IMR-90 (cell line): ENCODE data around the gene DNAH9. TPM values are rescaled to one million over a fixed set of nuclear protein-coding genes. Genes with fewer than 3 reads are reported as not detected.

Experiments
- ATAC-seq: fragments of 200-7000 bp; cut with Tn5 transposase; 2 replicates; pipeline ENCODE4 v1.9.1; 2020; ENCODE audit warnings: low read depth, mild to moderate bottlenecking, moderate library complexity
- BruUV-seq: library from RNA; stranded (reverse); fragments of 400-500 nt; replicated peaks from 2 replicates; lab custom pipeline; 2021; lab: Mats Ljungman, UMichigan
- CTCF ChIA-PET: fragments of 300-600 bp; formaldehyde crosslinking; extraction: SDS; loops from one replicate; lab custom pipeline; 2021; ENCODE audit warnings: antibody characterized with exemption; lab: Yijun Ruan, JAX
- POLR2A ChIA-PET: fragments of 300-600 bp; sonication (Branson Sonifier 250); formaldehyde crosslinking; loops from one replicate; lab custom pipeline; 2022; ENCODE audit warnings: antibody characterized with exemption; ENCODE audit not compliant: unreplicated experiment; lab: Charles Lee
- DNase-seq: peaks from one replicate; pipeline ENCODE4 v3.0.0; 2013
- H2AFZ ChIP-seq: replicated peaks from 2 replicates; pipeline ENCODE3; 2013; ENCODE audit warnings: low read length, mild to moderate bottlenecking; ENCODE audit not compliant: poor library complexity
- H2AK5ac ChIP-seq: 2 replicates; pipeline ENCODE4 v1.6.1; 2013; ENCODE audit warnings: low read depth, low read length, inconsistent platforms
- H2AK9ac ChIP-seq: replicated peaks from 2 replicates; pipeline ENCODE3; 2013; ENCODE audit warnings: mild to moderate bottlenecking, low read depth, low read length, moderate library complexity; ENCODE audit not compliant: poor library complexity
- H2BK120ac ChIP-seq: 2 replicates; pipeline ENCODE4 v1.6.1; 2013; ENCODE audit warnings: low read depth, low read length, inconsistent platforms
- H2BK15ac ChIP-seq: 3 replicates; pipeline ENCODE4 v1.6.1; 2013; ENCODE audit warnings: low read depth, low read length, inconsistent platforms
- H2BK20ac ChIP-seq: 2 replicates; pipeline ENCODE4 v1.6.1; 2013; ENCODE audit warnings: low read depth, mild to moderate bottlenecking, inconsistent platforms, low read length, moderate library complexity
- H2BK5ac ChIP-seq: 2 replicates; pipeline ENCODE4 v1.6.1; 2013; ENCODE audit warnings: mild to moderate bottlenecking, low read depth, low read length, inconsistent platforms; ENCODE audit not compliant: poor library complexity, severe bottlenecking
- H3K14ac ChIP-seq: replicated peaks from 2 replicates; pipeline ENCODE4 v1.6.1; 2013; ENCODE audit warnings: low read depth, low read length, inconsistent platforms
- H3K18ac ChIP-seq: 2 replicates; pipeline ENCODE4 v1.6.1; 2013; ENCODE audit warnings: low read depth, low read length, control low read depth
- H3K23ac ChIP-seq: 2 replicates; pipeline ENCODE4 v1.6.1; 2013; ENCODE audit warnings: low read depth, low read length, inconsistent platforms
- H3K27ac ChIP-seq: 2 replicates; pipeline ENCODE4 v1.5.1; 2013; ENCODE audit warnings: mild to moderate bottlenecking, control low read depth, low read length; ENCODE audit not compliant: insufficient read depth
- H3K27me3 ChIP-seq: 2 replicates; pipeline ENCODE4 v1.6.1; 2013; ENCODE audit warnings: low read length; ENCODE audit not compliant: control insufficient read depth, insufficient read depth
- H3K36me3 ChIP-seq: 2 replicates; pipeline ENCODE4 v1.6.1; 2013; ENCODE audit warnings: low read length, mixed read lengths; ENCODE audit not compliant: control insufficient read depth, insufficient read depth
- H3K4ac ChIP-seq: 2 replicates; pipeline ENCODE4 v1.6.1; 2013; ENCODE audit warnings: low read depth, low read length, inconsistent platforms
- H3K4me1 ChIP-seq: 2 replicates; pipeline ENCODE4 v1.6.1; 2013; ENCODE audit warnings: low read length, mixed read lengths; ENCODE audit not compliant: control insufficient read depth, insufficient read depth
- H3K4me2 ChIP-seq: 2 replicates; pipeline ENCODE4 v1.6.1; 2013; ENCODE audit warnings: low read depth, mild to moderate bottlenecking, control low read depth, low read length, moderate library complexity
- H3K4me3 ChIP-seq: 2 replicates; pipeline ENCODE4 v1.5.1; 2013; ENCODE audit warnings: low read depth, mild to moderate bottlenecking, control low read depth, low read length, moderate library complexity; ENCODE audit not compliant: insufficient read depth
- H3K56ac ChIP-seq: 2 replicates; pipeline ENCODE4 v1.6.1; 2013; ENCODE audit warnings: low read length, inconsistent platforms; ENCODE audit not compliant: insufficient read depth; ENCODE audit errors: extremely low read depth
- H3K79me1 ChIP-seq, 2 experiments: 2 replicates each; pipeline ENCODE4 v1.6.1; 2013; ENCODE audit warnings: low read length in 2 of 2, inconsistent platforms in 1 of 2, low read depth in 1 of 2
- H3K9ac ChIP-seq: 2 replicates; pipeline ENCODE4 v1.6.1; 2013; ENCODE audit warnings: low read depth, low read length, control low read depth
- H3K9me1 ChIP-seq: 2 replicates; pipeline ENCODE4 v1.6.1; 2013; ENCODE audit warnings: low read length, inconsistent platforms; ENCODE audit not compliant: insufficient read depth
- H3K9me3 ChIP-seq: 2 replicates; pipeline ENCODE4 v1.6.1; 2013; ENCODE audit warnings: low read length; ENCODE audit not compliant: control insufficient read depth, insufficient read depth
- H4K20me1 ChIP-seq: 2 replicates; pipeline ENCODE4 v1.6.1; 2013; ENCODE audit warnings: low read length, inconsistent platforms; ENCODE audit not compliant: insufficient read depth
- H4K5ac ChIP-seq: 2 replicates; pipeline ENCODE4 v1.6.1; 2013; ENCODE audit warnings: mild to moderate bottlenecking, low read depth, low read length, control low read depth
- H4K8ac ChIP-seq, 2 experiments: 2 replicates each; pipeline ENCODE4 v1.6.1; 2013; ENCODE audit warnings: low read depth in 2 of 2, low read length in 2 of 2, control low read depth in 1 of 2, inconsistent platforms in 1 of 2
- H4K91ac ChIP-seq: 2 replicates; pipeline ENCODE4 v1.6.1; 2013; ENCODE audit warnings: low read depth, low read length, inconsistent platforms; ENCODE audit not compliant: insufficient read depth
- BHLHE40 ChIP-seq: fragments of 150-350 bp; IDR thresholded peaks from 2 replicates; pipeline ENCODE4 v1.6.1; 2016; ENCODE audit warnings: mild to moderate bottlenecking, low read depth, low read length
- CEBPB ChIP-seq: IDR thresholded peaks from 2 replicates; pipeline ENCODE4 v1.6.1; 2012; ENCODE audit warnings: low read depth, low read length, improper control_type of control experiment
- CHD1 ChIP-seq: IDR thresholded peaks from 2 replicates; pipeline ENCODE4 v1.6.1; 2012; ENCODE audit warnings: low read depth, low read length, improper control_type of control experiment
- FOS ChIP-seq: fragments of 150-350 bp; IDR thresholded peaks from 2 replicates; pipeline ENCODE4 v1.6.1; 2016; ENCODE audit warnings: low read depth, low read length
- MAFK ChIP-seq: IDR thresholded peaks from 2 replicates; pipeline ENCODE4 v1.6.1; 2012; ENCODE audit warnings: low read depth, low read length, improper control_type of control experiment
- MAZ ChIP-seq: IDR thresholded peaks from 2 replicates; pipeline ENCODE4 v1.6.1; 2012; ENCODE audit warnings: low read depth, mild to moderate bottlenecking, low read length, improper control_type of control experiment, moderate library complexity, borderline replicate concordance
- MXI1 ChIP-seq: IDR thresholded peaks from 2 replicates; pipeline ENCODE4 v1.6.1; 2012; ENCODE audit warnings: low read depth, mild to moderate bottlenecking, low read length, moderate library complexity, borderline replicate concordance
- POLR2A ChIP-seq: IDR thresholded peaks from 2 replicates; pipeline ENCODE4 v1.6.1; 2012; ENCODE audit warnings: mild to moderate bottlenecking, low read depth, low read length
- RCOR1 ChIP-seq: IDR thresholded peaks from 2 replicates; pipeline ENCODE4 v1.6.1; 2012; ENCODE audit warnings: mild to moderate bottlenecking, low read length, improper control_type of control experiment; ENCODE audit not compliant: insufficient replicate concordance
- RFX5 ChIP-seq: IDR thresholded peaks from 2 replicates; pipeline ENCODE4 v1.8.0; 2012; ENCODE audit warnings: low read depth, mild to moderate bottlenecking, low read length, moderate library complexity
- SMC3 ChIP-seq: fragments of 150-350 bp; IDR thresholded peaks from 2 replicates; pipeline ENCODE4 v1.6.1; 2016; ENCODE audit warnings: low read depth, mild to moderate bottlenecking, antibody characterized with exemption, low read length, moderate library complexity
- WGBS, 2 experiments: methylation state at CpG; one replicate each; pipeline versions ENCODE4 v1.1.5 to v1.1.7; 2013; ENCODE audit warnings: missing lambda C conversion rate in 2 of 2; ENCODE audit not compliant: insufficient read length in 1 of 2; ENCODE audit errors: extremely low coverage in 2 of 2; 5-methylcytosine and 5-hydroxymethylcytosine counted together
- dilution Hi-C: fragments of 300-500 bp; cut with HindIII; formaldehyde crosslinking; loops from one replicate; pipeline ENCODE4 v1.14.3; 2018; ENCODE audit warnings: low sequenced_read_pairs; ENCODE audit not compliant: unreplicated experiment
- in situ Hi-C: fragments of 300-500 bp; cut with MboI; formaldehyde crosslinking; loops from 3 replicates; pipeline ENCODE4 v1.14.3; 2019; ENCODE audit warnings: low sequenced_read_pairs, inconsistent platforms, mixed read lengths
- intact Hi-C: fragments of 100-400 bp; cut with micrococcal nuclease; formaldehyde crosslinking; loops from 2 replicates; pipeline ENCODE4 v1.10.0; 2022
- polyA plus RNA-seq, 3 experiments: library from polyadenylated mRNA; depleted of rRNA; stranded (reverse); fragments of >200 nt; gene quantifications; 2 replicates each; pipeline ENCODE4 v1.2.3, GENCODE V29; 2012; ENCODE audit warnings: low replicate concordance in 1 of 3
- total RNA-seq: library from RNA; depleted of rRNA; stranded (reverse); fragments of >200 nt; gene quantifications from 2 replicates; pipeline ENCODE4 v1.2.3, GENCODE V29; 2012
- TF ChIP-seq, protein P1 (sequence below): fragments of 150-350 bp; IDR thresholded peaks from 2 replicates; pipeline ENCODE4 v1.6.1; 2016; ENCODE audit warnings: low read depth, mild to moderate bottlenecking, low read length, moderate library complexity, borderline replicate concordance

DNAH9 gene
- total and polyA plus RNA-seq, 2 of the 4 experiments (the other 2 are of a cell fraction) = not detected

DNA sequence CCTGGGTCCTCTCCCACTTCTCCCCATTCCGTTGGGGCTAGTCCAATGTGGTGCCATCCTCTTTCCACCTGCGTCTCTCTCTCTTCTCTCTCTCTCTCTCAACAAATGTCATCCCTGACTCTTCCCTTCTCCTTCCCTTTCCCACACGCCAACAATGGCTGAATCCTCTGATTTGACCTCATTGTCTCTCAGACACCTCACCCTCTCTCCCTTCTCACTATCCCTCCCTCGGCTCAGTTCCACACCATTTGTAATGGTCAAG, 399.6 kb downstream of the DNAH9 start (continued):
- TF ChIP-seq CHD1 (no peak), MAFK (no peak), RCOR1 (no peak), BHLHE40 (no peak), FOS (no peak), POLR2A (no peak)

DNA sequence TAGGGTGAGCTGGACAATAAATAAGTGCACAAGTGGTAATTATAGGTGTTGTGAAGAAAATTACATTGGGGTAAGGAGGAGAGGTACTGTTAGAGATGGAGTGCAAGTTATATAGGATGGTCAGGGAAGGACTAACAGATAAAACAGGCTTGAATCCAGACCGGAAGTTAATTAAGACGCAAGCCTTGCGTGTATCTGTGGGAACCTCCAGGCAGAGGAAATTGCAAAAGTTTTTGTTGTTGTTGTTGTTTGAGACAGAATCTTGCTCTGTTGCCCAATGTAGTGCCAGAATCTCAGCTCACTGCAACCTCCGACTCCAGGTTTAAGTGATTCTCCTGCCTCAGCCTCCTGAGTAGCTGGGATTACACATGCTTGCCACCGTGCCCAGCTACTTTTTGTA, 401.4 kb downstream of the DNAH9 start:
- Histone ChIP-seq H3K4ac (no peak overlapping the region), H2AK5ac (no peak overlapping the region), H4K91ac (no peak overlapping the region), H3K4me2 (no peak overlapping the region), H4K8ac (no peak overlapping the region), H3K9me3 (no peaks in the 10 kb centered on the region), H3K36me3 (no peaks in the 10 kb centered on the region), H3K23ac (no peak overlapping the region), H3K9ac (no peak overlapping the region), H3K4me1 (no peaks in the 10 kb centered on the region), H3K14ac (no peak overlapping the region), H3K27me3 (no peaks in the 10 kb centered on the region), H2AFZ (no peak overlapping the region), H3K27ac (no peak overlapping the region), H3K56ac (no peak overlapping the region), H3K79me1 (peaks cover 0 to 6% of the 10 kb centered on the region in 2 experiments; a peak in 3 of 4 replicates), H2AK9ac (no peak overlapping the region), H3K4me3 (no peak overlapping the region), H4K5ac (no peak overlapping the region), H2BK20ac (no peak overlapping the region), H2BK15ac (no peak overlapping the region), H3K18ac (no peak overlapping the region), H4K20me1 (no peaks in the 10 kb centered on the region), H2BK5ac (no peak overlapping the region), H2BK120ac (no peak overlapping the region), H3K9me1 (0 out of 2 replicates have a peak, but pooled peaks cover 5% of the 10 kb centered on the region)
- no peak for ATAC-seq
- no peak for TF ChIP-seq MAFK
- no peak for TF ChIP-seq SMC3
- TF ChIP-seq, protein P1, sequence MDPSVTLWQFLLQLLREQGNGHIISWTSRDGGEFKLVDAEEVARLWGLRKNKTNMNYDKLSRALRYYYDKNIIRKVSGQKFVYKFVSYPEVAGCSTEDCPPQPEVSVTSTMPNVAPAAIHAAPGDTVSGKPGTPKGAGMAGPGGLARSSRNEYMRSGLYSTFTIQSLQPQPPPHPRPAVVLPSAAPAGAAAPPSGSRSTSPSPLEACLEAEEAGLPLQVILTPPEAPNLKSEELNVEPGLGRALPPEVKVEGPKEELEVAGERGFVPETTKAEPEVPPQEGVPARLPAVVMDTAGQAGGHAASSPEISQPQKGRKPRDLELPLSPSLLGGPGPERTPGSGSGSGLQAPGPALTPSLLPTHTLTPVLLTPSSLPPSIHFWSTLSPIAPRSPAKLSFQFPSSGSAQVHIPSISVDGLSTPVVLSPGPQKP = no peak
- no peak for TF ChIP-seq MXI1
- no peak for TF ChIP-seq MAZ
- no peak for TF ChIP-seq FOS
- TF ChIP-seq RFX5 = no peak
- no peak for TF ChIP-seq CEBPB
- TF ChIP-seq BHLHE40 = no peak
- no peak for TF ChIP-seq CHD1
- no peak for TF ChIP-seq RCOR1
- in situ Hi-C loops = loop anchor here (10.0 to 25.0 kb wide), 3 partner anchors 1005 to 1337 kb away; partner anchors contain the start of genes MYH3 and TMEM220
- DNase-seq = no peak
- BruUV-seq = no TSS peak
- intact Hi-C loops = loop anchor here (5.0 to 10.0 kb wide), 2 partner anchors 1003 to 1275 kb away; no protein-coding TSS in a partner anchor
- CTCF ChIA-PET = no interaction called here
- POLR2A ChIA-PET = no interaction called here
- 100% methylated on average over 3 of the region's 5 CpGs; no CpG with 5 or more reads in 1 of the 2 experiments for WGBS, 2 experiments
- dilution Hi-C loops = no loop called here
